CD4-positive, alpha-beta T cell treated with Interleukin-4 for 1 hour (primary cell): Measurements from ENCODE around the gene VPS33A.
A peak's percentile ranks its signal among the peaks of the same experiment; 100 is the strongest.

Source experiments
- DNase-seq, 2 donors: peaks; one replicate each; pipeline ENCODE4 v3.0.0-alpha.2; 2020 to 2022

Gene VPS33A

DNA sequence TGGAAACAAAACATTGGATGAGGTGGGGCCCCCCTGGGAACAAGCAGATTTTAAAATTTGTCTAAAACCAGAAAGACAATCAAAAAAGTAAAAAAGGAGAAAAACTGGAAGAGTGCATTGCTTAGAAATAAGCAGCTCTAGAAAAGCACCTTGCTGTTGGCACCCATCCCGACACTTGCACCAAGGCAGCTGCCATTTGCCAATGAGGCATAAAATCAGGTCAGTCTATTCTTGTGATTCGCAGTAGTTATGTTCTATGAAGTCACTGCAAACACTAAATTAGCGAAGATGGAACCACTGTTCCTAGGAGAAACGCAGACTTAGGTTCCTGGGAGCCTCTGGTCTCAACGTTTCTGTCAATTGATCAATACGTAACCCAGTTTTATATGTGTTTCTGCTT, 16.2 kb downstream of the VPS33A start:
- no peak for DNase-seq

DNA sequence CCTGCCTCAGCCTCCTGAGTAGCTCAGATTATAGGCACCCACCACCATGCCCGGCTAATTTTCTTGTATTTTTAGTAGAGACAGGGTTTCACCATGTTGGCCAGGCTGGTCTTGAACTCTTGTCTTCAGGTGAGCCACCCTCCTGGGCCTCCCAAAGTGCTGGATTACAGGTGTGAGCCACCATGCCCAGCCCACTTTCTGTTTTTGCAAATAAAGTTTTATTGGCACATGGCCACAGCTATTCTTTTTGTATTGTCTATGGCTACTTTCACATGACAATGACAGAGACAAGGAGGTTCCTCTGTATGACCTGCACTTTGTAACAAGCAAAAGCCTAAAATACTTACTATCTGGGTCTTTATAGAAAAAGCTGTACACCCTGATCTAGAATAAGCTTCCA, 20.7 kb downstream of the VPS33A start:
- DNase-seq, result peak in 1 of 2 donors; percentile 15

DNA sequence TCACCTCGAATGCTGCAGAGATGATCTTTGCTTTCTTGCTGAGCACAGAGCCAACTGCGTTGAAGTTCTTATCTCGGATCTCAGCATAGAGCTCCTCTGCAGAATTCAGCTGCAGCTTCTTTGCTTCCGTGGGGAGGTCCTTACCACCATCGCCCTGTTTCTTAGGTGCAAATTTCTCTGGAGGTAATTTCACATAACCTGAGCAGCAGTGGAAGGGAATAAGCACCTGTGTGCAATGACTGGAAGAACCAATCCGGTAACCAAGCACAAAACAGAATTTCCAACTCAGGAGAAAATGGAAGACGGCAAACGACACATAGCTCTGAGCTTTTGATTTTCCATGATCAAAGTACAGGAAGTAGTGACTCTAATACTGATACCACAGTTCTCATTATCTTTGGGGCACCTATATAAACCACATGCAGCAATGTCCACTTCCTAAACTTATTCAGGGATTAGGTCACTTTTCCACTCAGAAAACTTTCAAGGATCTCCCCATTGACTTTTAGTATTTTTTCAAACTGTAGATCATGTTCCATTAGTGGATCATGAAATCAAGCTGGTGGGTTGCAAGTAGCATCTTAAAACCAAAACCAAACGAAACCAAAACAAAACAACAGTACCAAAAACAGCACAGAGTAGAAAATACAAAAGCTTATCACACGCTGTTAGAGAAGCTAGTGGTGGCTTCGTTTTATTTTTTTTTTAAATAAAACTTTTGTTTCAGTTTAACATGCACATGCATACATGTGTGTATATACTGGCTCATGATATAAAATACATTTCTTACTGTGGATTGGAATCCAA, 21.5 kb downstream of the VPS33A start:
- peak in 1 of 2 donors; percentile 65 for DNase-seq

DNA sequence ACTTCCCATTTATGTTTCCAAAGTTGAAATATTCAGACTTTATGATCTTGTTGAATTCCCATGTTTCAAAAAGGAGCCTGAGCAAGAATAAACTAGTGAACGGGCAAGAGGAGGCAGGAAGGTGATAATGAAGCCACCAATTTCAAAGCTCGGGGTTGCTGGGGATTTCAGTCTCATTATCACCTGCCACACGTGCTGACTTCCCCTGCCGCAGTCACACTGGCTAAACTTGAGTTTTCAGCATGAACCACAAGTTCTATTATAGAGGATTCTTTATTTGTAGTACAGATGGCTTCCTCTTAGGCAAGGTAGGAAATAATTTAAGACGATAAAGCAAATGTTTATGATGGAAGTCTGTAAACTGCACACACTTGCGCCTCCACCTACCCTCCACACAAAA, 22.3 kb downstream of the VPS33A start:
- peak in 1 of 2 donors; percentile 35 for DNase-seq

DNA sequence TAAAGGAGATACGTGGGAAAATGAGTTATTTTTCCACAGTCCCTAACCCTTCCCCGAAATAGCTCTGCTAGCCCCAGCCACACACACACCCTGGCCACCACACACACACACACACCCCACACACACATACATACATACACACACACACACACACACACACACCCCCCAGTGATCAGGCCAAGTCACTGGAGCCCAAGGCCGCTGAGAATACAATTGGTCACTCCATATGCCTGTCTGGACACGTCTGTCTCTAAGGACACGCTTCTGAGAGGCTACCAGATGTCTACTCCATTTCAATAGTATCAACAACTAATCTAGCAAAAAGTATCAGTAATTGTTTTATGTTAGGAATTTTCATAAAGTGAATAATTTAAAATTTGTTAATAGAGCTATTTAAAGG, 27.4 kb downstream of the VPS33A start:
- no peak for DNase-seq

DNA sequence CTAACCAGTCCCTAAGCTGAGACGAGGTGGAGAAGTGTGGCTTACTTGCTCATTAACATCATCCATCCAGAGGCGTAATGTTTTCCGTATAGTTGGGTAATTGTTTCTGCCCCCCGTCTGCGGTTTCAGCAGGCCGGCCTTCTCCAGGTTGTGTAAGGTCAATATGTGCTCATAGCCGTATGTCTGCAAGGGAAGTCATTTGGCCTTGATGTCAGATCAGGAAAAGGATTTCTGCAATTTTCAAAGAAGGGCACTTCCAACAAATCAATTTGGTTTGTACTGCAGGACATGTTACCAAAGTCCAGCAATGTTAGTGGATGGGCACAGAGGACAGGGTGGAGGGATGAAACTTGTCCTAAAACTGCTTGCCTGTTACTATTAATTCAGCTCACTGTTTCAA, 30.6 kb downstream of the VPS33A start:
- DNase-seq, result no peak

DNA sequence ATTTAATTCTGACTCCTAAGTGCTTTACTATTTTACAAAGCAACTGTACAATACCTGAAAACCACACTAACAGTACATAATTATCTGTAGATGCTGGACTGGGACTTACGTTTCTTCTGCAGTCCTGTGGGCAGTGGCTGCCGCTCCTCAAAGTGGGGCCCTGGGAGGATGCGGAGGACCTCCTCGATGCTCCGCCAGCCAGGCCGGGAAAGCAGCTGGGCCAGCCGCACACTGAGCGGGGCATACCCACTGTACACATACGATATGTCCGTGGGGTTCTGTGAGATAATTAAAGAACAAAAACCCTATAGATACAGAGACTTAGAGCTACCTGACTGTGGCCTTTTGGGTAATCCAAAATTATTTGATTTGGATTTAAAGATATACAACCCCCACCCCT, 33.6 kb downstream of the VPS33A start:
- no peak for DNase-seq

DNA sequence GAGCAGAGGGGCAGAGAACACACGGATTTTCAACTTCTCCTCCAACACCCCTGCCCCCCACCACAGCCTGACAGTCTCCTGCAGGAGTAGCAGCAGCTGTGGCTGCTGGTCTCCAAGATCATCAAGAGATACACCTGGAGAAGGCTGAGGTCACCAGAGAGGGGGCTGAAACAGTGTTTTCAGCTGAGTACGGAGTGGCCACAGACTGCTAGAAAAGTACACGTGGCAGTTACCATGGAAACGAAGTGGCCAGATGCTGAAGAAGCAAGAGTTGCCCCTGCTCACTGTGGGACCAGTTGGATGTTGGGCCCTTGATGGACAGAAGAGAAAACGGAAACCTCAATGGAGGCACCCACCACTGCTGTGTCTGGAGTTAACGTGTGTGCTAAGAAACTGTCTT, 35.5 kb downstream of the VPS33A start:
- DNase-seq, result no peak

DNA sequence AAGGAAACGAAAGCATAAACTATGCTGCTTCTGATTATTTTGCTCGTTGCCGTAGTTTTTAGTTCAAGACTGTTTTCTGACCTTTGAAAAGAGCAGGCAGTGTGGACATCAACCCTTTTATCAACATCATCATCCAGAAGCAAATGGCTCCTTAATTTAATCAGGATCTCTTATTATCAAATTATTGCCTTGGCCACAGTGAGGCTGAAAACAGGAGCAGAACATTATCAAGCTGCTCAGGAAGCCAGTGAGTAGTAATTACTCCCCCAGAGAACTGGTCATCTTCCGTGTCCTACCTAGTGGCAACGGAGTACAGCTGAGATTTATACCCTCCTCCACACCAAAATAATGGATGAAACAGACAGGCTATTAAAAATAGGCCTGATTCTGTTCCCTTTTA, 38.2 kb downstream of the VPS33A start:
- no peak for DNase-seq

DNA sequence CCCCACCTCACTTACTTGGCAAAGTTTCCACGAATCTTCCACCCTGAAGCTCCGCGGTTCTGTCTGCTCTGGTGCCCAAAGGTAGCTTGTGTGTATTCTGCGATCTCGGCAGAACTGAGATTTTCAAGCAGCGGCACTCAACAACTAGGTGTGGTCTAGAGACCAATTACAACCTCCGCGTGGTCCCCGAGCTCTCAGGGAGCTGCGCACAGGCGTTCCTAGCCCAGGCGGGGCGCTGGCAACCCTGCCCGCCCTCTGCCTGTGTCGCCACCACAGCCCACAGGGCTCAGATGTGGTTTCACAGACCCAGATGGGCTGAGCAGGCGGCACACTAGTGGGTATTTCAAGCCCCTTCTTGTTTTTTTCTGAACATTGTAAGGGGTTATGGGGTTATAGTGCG, 39.0 kb downstream of the VPS33A start:
- peak; percentile 68 to 82 for DNase-seq

DNA sequence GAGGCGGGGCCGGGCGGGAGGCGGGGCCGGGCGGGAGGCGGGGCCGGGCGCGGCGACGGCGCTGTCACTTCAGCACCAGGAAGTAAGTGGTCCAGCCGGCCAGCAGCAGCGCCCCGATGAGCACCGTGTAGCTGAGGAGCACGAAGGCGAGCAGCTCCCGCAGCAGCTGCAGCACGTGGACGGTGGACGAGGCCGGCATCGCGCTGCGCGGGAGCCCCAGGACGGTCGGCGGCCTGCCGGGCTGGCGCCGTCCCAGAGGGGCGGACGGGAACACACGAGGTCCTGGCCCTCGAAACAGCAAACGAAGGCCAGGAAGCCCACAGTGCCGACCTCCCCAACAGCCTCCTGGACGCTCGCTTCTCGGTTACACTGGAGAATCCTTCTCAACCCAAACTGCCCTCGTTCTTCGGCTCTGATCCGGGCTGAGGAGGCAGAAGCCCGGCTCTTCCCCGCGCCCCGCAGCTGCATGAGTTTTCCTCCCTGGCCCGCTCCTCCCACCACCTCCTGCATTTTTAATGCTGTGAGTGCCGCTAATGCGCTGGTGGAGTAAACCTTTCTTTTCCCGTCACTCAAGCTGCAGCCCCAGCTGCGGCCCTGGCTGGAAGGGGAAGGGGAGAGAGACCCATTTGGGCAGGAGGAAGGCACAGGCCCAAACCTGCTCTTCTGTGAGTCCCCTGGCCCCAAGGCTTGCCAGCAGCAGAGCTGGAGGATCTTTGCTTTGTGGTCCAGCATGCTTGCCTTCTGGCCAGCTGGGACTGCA, 39.7 kb downstream of the VPS33A start:
- DNase-seq, result no peak

DNA sequence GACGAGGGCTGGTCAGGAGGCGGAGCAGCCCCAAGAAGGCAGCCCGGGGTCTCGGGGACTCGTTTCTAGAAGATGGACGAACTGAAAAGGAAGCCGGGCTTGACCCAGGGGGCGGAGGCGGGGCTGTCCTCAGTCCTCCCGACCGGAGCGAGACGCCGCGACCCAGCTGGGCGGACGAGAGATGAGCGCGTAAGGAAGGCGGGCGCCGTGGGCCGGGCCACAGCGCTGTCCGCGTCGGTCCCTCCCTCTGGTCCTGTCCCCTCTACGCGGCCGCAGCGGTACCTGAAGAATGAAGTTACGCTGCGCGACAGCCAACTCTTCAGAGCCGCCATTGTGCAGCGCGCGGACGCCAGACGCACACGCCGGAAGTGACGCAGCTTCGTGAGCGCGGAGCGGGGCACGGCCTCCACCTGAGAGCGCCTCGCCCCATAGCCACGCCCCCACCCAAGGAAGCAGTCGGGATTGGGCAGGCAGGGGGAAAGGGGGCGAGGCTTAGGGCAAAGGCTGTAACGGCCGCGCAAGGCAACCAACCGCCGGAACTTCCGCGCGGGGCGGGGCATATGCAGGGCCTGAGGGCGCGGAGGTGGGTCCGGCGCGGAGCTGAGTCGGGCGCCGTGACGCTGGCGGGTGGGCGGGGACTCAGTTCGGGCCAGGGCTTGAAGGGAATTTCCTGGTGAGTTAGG, 40.5 kb downstream of the VPS33A start, which contains the start of gene DIABLO:
DIABLO (minus strand) TSS at position 370 of the 683 bp plus-strand sequence; CDS start at position 332, 38 bp downstream.
- DNase-seq, result peak; percentile 100

DNA sequence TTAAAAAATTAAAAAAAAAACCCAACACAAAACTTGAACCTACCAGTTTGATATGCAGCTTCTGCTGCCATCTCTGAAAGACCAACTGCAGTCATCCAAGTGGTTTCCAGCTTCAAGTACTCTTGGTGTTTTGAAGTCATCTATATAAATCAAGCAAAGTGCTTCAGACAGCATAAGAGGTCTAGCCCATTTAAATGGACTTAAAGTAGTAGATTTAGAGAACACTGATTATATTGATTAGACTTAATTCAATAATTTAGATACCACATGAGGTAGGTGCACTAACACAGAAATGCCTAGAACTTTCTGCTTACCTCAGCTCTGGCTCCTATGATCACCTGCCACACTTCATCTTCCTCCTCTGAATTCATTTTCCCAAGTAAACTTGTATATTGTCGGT, 49.8 kb downstream of the VPS33A start:
- no peak for DNase-seq

DNA sequence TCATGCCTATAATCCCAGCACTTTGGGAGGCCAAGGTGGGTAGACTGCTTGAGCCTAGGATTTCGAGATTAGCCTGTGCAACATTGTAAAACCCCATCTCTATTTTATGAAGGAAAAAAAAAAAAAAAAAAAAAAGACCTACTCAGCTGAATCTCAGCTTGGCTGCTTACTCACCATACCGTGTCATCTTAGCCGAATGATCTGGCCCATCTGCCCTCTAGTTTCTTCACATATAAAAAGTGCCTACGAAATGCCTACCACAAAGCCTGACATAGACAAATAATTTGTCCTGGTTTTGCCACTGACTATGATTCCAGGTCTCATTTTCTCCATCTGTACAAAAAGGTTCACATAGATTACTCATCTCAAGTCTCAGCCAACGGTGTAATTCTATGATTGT, 50.5 kb downstream of the VPS33A start:
- no peak for DNase-seq

DNA sequence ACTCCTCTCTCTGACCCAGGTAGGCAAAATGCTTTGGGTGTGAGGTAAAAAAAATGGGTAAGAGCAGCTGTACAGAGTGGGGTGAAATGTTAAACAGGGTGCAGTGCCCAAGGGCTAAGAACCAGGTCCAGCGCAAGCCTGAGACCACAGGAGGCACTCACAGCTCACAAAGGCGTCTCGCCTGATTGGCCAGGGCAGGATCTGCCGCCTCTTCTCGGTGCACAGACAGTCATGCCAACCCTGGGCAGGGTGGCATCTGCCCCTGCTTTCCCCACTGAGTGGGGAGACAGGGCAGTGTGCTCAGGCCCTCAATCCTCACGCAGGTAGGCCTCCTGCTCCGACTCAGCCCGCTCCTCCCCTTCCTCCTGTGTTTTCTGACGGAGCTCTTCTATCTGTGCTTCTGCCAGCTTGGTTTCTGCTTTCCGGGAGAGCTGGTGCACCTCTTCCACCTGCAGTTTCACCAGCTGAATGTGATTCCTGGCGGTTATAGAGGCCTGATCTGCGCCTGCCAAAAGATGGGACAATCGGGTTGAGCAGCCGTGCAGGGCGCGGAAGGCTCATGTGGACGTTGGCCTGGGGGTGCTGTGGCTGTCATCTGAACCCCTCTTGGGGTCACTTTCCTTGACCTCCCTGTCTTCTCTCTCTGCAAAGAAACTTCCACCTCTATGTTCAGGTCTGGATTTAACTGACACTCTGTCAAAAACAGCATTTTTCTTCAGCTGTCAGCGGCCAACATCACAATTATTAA, 58.0 kb downstream of the VPS33A start:
- DNase-seq, result no peak

DNA sequence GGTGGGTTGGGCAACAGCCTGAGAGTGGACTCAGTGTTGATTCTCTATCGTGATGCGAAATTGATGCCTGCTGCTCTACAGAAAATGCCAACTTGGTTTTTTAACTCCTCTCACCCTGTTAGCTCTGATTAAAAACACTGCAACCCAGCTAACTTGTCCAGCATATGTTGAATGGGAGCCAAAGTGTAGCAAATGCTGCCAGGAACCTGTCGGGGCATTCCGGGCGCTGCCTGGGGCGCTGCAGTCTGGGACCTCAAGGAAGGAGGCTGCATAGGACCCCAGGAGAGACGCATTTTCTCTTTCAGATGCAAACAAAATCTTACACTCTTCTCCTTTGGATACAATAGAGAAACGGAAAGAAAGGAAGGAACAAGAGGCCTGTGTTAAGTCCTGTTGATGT, 58.9 kb downstream of the VPS33A start:
- DNase-seq, result no peak

DNA sequence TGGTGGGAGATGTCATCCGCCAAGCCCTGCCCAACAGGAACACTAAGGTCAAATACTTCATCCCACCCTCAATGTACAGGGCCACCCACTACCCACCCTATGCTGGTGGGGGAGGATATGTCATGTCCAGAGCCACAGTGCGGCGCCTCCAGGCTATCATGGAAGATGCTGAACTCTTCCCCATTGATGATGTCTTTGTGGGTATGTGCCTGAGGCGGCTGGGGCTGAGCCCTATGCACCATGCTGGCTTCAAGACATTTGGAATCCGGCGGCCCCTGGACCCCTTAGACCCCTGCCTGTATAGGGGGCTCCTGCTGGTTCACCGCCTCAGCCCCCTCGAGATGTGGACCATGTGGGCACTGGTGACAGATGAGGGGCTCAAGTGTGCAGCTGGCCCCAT, 59.3 kb downstream of the VPS33A start:
- no peak for DNase-seq

DNA sequence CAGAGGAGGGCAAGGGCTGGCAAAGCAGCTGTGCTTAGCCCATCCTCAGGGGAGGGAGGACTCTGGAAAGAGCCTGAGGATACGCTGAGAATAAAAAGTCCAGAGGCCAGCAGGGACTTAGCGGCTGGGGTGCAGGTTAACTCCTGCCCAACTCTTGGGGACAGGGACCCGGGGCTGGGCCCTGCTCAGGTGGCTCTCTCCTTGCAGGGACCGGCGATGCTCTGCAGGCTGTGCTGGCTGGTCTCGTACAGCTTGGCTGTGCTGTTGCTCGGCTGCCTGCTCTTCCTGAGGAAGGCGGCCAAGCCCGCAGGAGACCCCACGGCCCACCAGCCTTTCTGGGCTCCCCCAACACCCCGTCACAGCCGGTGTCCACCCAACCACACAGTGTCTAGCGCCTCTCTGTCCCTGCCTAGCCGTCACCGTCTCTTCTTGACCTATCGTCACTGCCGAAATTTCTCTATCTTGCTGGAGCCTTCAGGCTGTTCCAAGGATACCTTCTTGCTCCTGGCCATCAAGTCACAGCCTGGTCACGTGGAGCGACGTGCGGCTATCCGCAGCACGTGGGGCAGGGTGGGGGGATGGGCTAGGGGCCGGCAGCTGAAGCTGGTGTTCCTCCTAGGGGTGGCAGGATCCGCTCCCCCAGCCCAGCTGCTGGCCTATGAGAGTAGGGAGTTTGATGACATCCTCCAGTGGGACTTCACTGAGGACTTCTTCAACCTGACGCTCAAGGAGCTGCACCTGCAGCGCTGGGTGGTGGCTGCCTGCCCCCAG, 60.0 kb downstream of the VPS33A start:
- DNase-seq, result no peak

DNA sequence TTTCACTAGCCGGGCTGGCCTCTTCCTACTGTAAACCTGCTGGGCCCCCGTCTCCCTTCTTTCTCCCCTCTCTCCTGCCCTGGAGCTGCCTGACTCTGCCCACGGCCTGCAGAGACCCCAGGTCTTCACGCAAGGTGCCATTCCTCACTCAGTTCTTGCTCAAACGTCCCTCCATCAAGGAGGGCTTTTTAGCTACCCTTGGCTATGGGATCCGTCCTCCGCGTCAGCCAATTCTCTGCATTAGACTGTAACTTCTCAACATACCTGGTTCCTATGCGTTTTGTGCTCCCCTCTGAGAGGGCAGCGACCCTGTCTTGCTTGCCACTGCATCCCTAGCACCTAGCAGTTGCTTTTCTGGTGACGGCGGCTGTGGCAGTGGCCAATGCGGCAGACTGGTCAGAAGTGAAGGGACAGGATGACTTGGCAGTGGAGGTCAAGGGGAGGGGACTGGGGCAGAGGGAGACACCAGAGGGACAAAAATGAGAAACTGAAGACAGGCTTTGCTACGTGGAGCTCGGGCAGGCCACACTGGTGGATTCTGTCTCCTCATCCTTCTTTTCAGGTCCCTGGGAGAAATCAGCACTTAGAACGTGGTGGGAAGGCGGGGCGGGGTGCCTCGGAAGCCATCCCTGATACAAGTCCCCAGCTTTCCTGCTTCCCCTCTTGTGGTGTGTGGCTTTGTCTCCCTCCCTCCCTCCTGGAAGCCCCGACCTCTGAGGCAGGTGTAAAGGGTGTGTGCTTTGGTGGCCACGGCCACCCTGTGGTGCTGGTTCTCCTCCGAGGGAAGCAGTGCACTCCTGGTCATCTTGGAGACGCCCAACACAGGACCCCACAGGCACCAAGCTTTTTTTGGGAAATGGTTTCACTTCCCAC, 61.0 kb downstream of the VPS33A start:
- DNase-seq, result no peak

DNA sequence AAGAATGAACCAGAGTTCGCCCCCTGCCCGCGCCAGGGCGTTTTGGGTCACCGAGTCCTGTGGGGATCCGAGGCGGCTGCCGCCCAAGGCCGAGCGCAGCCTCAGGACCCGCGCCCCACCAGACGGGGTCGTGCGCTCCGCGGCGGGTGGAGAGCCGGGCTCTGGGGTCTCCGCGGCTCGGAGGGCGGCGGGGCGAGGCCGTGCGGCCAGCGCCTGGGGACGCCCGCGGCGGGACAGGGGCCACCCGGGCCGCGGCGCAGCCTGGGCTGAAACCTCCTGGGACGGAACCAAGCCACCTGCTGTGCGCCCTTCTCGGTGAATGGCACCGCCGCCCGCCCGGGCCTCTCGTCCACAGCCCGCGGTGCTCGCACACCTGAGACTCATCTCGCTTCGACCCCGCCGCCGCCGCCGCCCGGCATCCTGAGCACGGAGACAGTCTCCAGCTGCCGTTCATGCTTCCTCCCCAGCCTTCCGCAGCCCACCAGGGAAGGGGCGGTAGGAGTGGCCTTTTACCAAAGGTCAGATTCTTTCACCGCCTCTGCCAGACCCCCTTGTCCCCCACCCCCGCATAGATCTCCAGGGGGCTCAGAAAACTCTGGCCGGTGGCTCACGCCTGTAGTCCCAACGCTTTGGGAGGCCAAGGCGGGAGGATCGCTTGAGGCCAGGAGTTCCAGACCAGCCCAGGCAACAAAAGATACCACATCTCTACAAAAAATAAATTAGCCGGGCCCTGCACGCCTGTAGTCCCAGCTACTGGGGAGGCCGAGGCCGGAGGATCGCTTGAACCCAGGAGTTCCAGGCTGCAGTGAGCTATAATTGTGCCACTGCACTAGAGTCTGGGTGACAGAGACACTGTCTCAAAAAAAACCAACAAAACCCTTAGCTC, 61.9 kb downstream of the VPS33A start:
- DNase-seq, result no peak
